Motor neuron (in vitro differentiated cells): ENCODE measurements around the gene ZBTB16. TPM values are rescaled to one million over a fixed set of nuclear protein-coding genes. Genes with fewer than 3 reads are reported as not detected.

Experiments
- ATAC-seq, 8 experiments: fragments of 200-7000 bp; cut with Tn5 transposase; replicated peaks in 6 of 8; 2 replicates each; pipeline ENCODE4 v1.8.0; 2021; ENCODE audit warnings: mild to moderate bottlenecking in 8 of 8, moderate library complexity in 8 of 8
- H3K27ac ChIP-seq, 2 donors: fragments of 250-450 bp; sonication (Bioruptor Pico); 2 replicates each; pipeline ENCODE4 v1.9.0; 2021; ENCODE audit warnings: antibody characterized with exemption in 2 of 2, mild to moderate bottlenecking in 2 of 2, moderate library complexity in 1 of 2
- H3K4me1 ChIP-seq, 2 donors: fragments of 250-450 bp; sonication (Bioruptor Pico); replicated peaks in 1 of 2; 2 replicates each; pipeline ENCODE4 v1.6.1; 2021; ENCODE audit warnings: antibody characterized with exemption in 2 of 2, mild to moderate bottlenecking in 2 of 2, moderate library complexity in 1 of 2
- H3K4me3 ChIP-seq, 5 donors: fragments of 250-450 bp; sonication (Bioruptor Pico); 2 replicates each; pipeline ENCODE4 v1.9.0; 2021; ENCODE audit warnings: antibody characterized with exemption in 5 of 5, mild to moderate bottlenecking in 5 of 5, moderate library complexity in 4 of 5
- WGBS, 10 experiments: fragments of 450-650 bp; shearing (Covaris generic); methylation state at CpG; one replicate each; pipeline ENCODE4 v1.0.0; 2022; 5-methylcytosine and 5-hydroxymethylcytosine counted together
- in situ Hi-C, 9 experiments: fragments of 400-800 bp; cut with MboI; loops; one replicate each; pipeline ENCODE4 v1.15.0; 2021; ENCODE audit warnings: low sequenced_read_pairs in 9 of 9, low pct_unique_long_range_greater_than_20kb in 2 of 9; ENCODE audit not compliant: unreplicated experiment in 9 of 9
- total RNA-seq, 8 experiments: library from RNA; unstranded; fragments of 300-600 nt; gene quantifications; 2 replicates each; pipeline versions ENCODE4 v1.2.3 to v1.2.4, GENCODE V29; 2022

ZBTB16 gene
- total RNA-seq, 8 experiments from 2014 or later, result 0.07 to 26.6 (median 7.3) TPM; not detected in 1

- 0 to 100% (median 87%) methylated on average over 1 to 7 of the region's 7 CpGs for WGBS, 10 experiments
- in situ Hi-C loops, result no loop called here
- H3K4me1 ChIP-seq, result no peaks in the 10 kb centered on the region
- no peak overlapping the region for H3K27ac ChIP-seq
- H3K4me3 ChIP-seq, result no peak overlapping the region
- peak in 1 of 8 experiments; percentile 2 for ATAC-seq
Observed at GRCh38 chr11:114296605-114297372, 237.3 kb downstream of the ZBTB16 start.

GRCh38 chr11:114297806-114298709 lies 238.5 kb downstream of the ZBTB16 start:
- Histone ChIP-seq H3K4me1 (no peaks in the 10 kb centered on the region), H3K4me3 (no peak overlapping the region), H3K27ac (no peak overlapping the region)
- no peak for ATAC-seq
- in situ Hi-C loops, result no loop called here
- 30 to 100% (median 88%) methylated on average over 1 to 8 of the region's 8 CpGs; no CpG with 5 or more reads in 1 of the 10 experiments for WGBS, 10 experiments

GRCh38 chr11:114298710-114299109 lies 239.2 kb downstream of the ZBTB16 start:
- no peak for ATAC-seq
- Histone ChIP-seq H3K27ac (no peak overlapping the region), H3K4me1 (no peaks in the 10 kb centered on the region), H3K4me3 (no peak overlapping the region)
- in situ Hi-C loops, result no loop called here
- 0 to 75% (median 43%) methylated on average over 1 to 2 of the region's 2 CpGs; no CpG with 5 or more reads in 3 of the 10 experiments for WGBS, 10 experiments

Other genes starting within 250 kb of the ZBTB16 start
- gene USP28, start 184.1 kb upstream of the ZBTB16 start, total RNA-seq, result 10 to 100 TPM; 10.4 to 41.6 (median 18.0) TPM
- gene HTR3B, start 154.9 kb upstream of the ZBTB16 start, total RNA-seq, result under 1 TPM in 3 of 8 experiments, not detected in 5; 0.11 to 0.47 (median 0.21) TPM
- 10 to 100 TPM in 1 of 8 experiments, under 1 TPM in 6, not detected in 1; 0.05 to 12.0 (median 0.10) TPM for gene HTR3A, start 84.6 kb upstream of the ZBTB16 start, total RNA-seq
- 10 to 100 TPM in 2 of 8 experiments, 1 to 10 TPM in 5, under 1 TPM in 1; 0.22 to 73.1 (median 3.0) TPM for gene NNMT, start 236.7 kb downstream of the ZBTB16 start, total RNA-seq